SU-DHL-6 (cell line): ENCODE data around the gene MKI67.

Source experiments
- H2AFZ ChIP-seq: fragments of 200-600 bp; sonication (generic); 2 replicates; pipeline ENCODE4 v1.6.1; 2014; ENCODE audit warnings: low read depth, mild to moderate bottlenecking, moderate library complexity, mixed read lengths, antibody characterized with exemption, low read length; ENCODE audit not compliant: severe bottlenecking
- H3F3A ChIP-seq: fragments of 200-600 bp; shearing (Covaris generic); 2 replicates; pipeline ENCODE4 v1.6.0; 2016; ENCODE audit warnings: antibody characterized with exemption, mild to moderate bottlenecking; ENCODE audit not compliant: insufficient read depth
- H3K27ac ChIP-seq: fragments of 200-600 bp; sonication (generic); 2 replicates; pipeline ENCODE4 v1.5.1; 2016; ENCODE audit warnings: low read depth, mild to moderate bottlenecking, low read length, moderate library complexity, mixed read lengths
- H3K27me3 ChIP-seq: fragments of 200-600 bp; sonication (generic), shearing (Covaris generic); 2 replicates; pipeline ENCODE4 v1.6.0; 2014; ENCODE audit warnings: mild to moderate bottlenecking, low read length
- H3K36me3 ChIP-seq: fragments of 200-600 bp; sonication (generic); 2 replicates; pipeline ENCODE4 v1.6.1; 2014; ENCODE audit warnings: mild to moderate bottlenecking, low read length, mixed read lengths
- H3K4me2 ChIP-seq: fragments of 300-600, 200-600 bp; shearing (Covaris generic), sonication (generic); 2 replicates; pipeline ENCODE4 v1.6.0; 2014; ENCODE audit warnings: low read length, low read depth, mild to moderate bottlenecking; ENCODE audit not compliant: poor library complexity, severe bottlenecking
- H3K4me3 ChIP-seq: fragments of 200-600 bp; sonication (generic); 2 replicates; pipeline ENCODE4 v1.5.1; 2014; ENCODE audit warnings: antibody characterized with exemption, low read length, mild to moderate bottlenecking, mixed read lengths; ENCODE audit not compliant: insufficient read depth, poor library complexity, severe bottlenecking
- H3K79me2 ChIP-seq: fragments of 200-600 bp; sonication (generic); 2 replicates; pipeline ENCODE4 v1.6.1; 2014; ENCODE audit warnings: mild to moderate bottlenecking, low read length, moderate library complexity; ENCODE audit not compliant: insufficient read depth
- H3K9ac ChIP-seq: fragments of 200-600 bp; sonication (generic); 2 replicates; pipeline ENCODE4 v1.7.0; 2014; ENCODE audit warnings: mild to moderate bottlenecking, low read length
- H3K9me2 ChIP-seq: fragments of 200-600 bp; sonication (generic); replicated peaks from 2 replicates; pipeline ENCODE4 v1.6.1; 2014; ENCODE audit warnings: low read length; ENCODE audit not compliant: insufficient read depth
- H3K9me3 ChIP-seq: fragments of 200-600 bp; sonication (generic); 2 replicates; pipeline ENCODE4 v1.6.1; 2014; ENCODE audit warnings: low read length, mixed read lengths; ENCODE audit not compliant: insufficient read depth
- H4K20me1 ChIP-seq: fragments of 200-600 bp; sonication (generic); 2 replicates; pipeline ENCODE4 v1.6.1; 2014; ENCODE audit warnings: low read depth, mild to moderate bottlenecking, antibody characterized with exemption, low read length, moderate library complexity, mixed read lengths
- CTCF ChIP-seq: fragments of 200-600 bp; sonication (generic); IDR thresholded peaks from one replicate; pipeline ENCODE4 v1.5.1; 2017; ENCODE audit warnings: antibody characterized with exemption, mild to moderate bottlenecking, low read length, moderate library complexity; ENCODE audit not compliant: insufficient read depth, poor library complexity, severe bottlenecking
- EZH2phosphoT487 ChIP-seq: fragments of 200-600 bp; sonication (generic), shearing (Covaris generic); conservative IDR thresholded peaks from 2 replicates; pipeline ENCODE4 v1.6.1; 2018; ENCODE audit warnings: mild to moderate bottlenecking, antibody characterized with exemption, low read length, moderate library complexity, mixed read lengths

The MKI67 gene

GRCh38 chr10:128080231-128080630 lies 46.0 kb downstream of the MKI67 start:
- no peak overlapping the region for H3K4me3 ChIP-seq
- H3K27me3 ChIP-seq = no peaks in the 10 kb centered on the region
- H3K9ac ChIP-seq = no peak overlapping the region
- H2AFZ ChIP-seq = no peak overlapping the region
- TF ChIP-seq EZH2phosphoT487 (no peak), CTCF (no peak)
- no peaks in the 10 kb centered on the region for H3K79me2 ChIP-seq
- H3K27ac ChIP-seq = no peak overlapping the region
- no peaks in the 10 kb centered on the region for H4K20me1 ChIP-seq
- H3F3A ChIP-seq = no peaks in the 10 kb centered on the region
- H3K4me2 ChIP-seq = no peak overlapping the region
- H3K36me3 ChIP-seq = no peaks in the 10 kb centered on the region
- no peaks in the 10 kb centered on the region for H3K9me3 ChIP-seq
- no peaks in the 10 kb centered on the region for H3K9me2 ChIP-seq

GRCh38 chr10:128078136-128078969 lies 47.9 kb downstream of the MKI67 start:
- no peak overlapping the region for H3K4me3 ChIP-seq
- H2AFZ ChIP-seq = no peak overlapping the region
- TF ChIP-seq EZH2phosphoT487 (no peak), CTCF (peak; percentile 94)
- H3K27ac ChIP-seq = no peak overlapping the region
- no peaks in the 10 kb centered on the region for H3K9me3 ChIP-seq
- no peak overlapping the region for H3K4me2 ChIP-seq
- H3K36me3 ChIP-seq = no peaks in the 10 kb centered on the region
- no peaks in the 10 kb centered on the region for H3K9me2 ChIP-seq
- H3K79me2 ChIP-seq = no peaks in the 10 kb centered on the region
- no peak overlapping the region for H3K9ac ChIP-seq
- H4K20me1 ChIP-seq = no peaks in the 10 kb centered on the region
- no peaks in the 10 kb centered on the region for H3K27me3 ChIP-seq
- no peaks in the 10 kb centered on the region for H3F3A ChIP-seq

DNA sequence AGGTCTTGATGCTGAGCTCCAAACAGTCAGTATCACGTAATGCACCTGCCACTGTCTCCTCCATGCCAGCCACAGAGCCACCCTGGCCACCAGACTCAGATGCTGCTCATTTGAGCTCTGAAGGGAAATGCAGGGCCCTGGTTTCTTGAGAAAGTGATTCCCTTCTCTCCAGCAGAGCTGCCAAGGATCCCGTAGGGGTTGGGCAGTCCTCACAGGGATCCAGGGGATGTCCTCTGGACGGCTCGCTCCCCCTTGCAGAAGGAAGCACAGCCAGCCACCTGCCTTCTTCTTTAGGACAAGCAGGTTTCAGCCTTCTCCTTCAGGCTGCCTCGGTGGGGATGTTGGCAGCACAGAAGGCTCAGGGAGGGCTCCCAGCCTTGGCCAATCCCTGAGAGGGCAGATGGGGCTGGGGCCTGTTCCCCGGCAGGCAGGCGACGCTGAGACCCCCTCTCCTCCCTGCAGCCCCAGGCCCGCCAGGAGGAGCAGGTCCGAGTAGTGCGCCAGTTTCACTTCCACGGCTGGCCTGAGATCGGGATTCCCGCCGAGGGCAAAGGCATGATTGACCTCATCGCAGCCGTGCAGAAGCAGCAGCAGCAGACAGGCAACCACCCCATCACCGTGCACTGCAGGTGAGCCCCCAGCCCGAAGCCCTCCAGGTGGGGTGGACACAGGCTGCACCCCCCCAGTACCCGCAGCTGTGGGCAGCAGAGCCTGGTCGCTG lies 48.9 kb downstream of the MKI67 start:
- no peak overlapping the region for H3K27ac ChIP-seq
- H3K27me3 ChIP-seq = no peaks in the 10 kb centered on the region
- no peaks in the 10 kb centered on the region for H3K9me3 ChIP-seq
- no peaks in the 10 kb centered on the region for H3K36me3 ChIP-seq
- no peak overlapping the region for H2AFZ ChIP-seq
- no peaks in the 10 kb centered on the region for H4K20me1 ChIP-seq
- no peak overlapping the region for H3K4me3 ChIP-seq
- H3F3A ChIP-seq = no peaks in the 10 kb centered on the region
- H3K9ac ChIP-seq = no peak overlapping the region
- TF ChIP-seq EZH2phosphoT487 (no peak), CTCF (no peak)
- no peak overlapping the region for H3K4me2 ChIP-seq
- H3K9me2 ChIP-seq = no peaks in the 10 kb centered on the region
- no peaks in the 10 kb centered on the region for H3K79me2 ChIP-seq
